ENCODE results near the gene MAPT.

Gene MAPT

DNA sequence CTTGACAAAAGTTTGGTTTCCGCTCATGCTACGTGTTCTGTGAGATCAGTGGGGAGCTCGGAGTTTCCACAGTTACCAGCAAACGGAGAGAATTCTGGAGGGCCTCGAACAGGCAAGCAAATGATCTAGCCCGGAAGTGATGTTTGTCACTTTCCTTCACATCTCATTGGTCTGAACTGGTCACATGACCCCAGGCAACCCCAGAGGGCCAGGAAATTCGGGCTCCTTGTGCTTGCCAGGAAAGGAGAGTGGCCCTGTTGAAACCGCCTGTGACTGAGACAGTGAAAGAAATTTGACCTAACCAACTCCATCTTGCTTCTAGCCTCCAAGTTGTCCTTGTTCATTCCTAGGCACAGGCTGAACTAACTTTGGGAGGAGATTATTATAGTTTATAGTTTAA, 26.7 kb upstream of the MAPT start:
- H3K9me3 Mint-ChIP-seq, result no peaks in the 10 kb centered on the region
- DNase-seq, result no peak
- H3K4me1 Mint-ChIP-seq, result peaks cover 42% of the 10 kb centered on the region
- no peak overlapping the region for H3K27ac Mint-ChIP-seq
- no peaks in the 10 kb centered on the region for H3K36me3 Mint-ChIP-seq (ENCODE audit: low read depth)
- peaks cover 27% of the 10 kb centered on the region for H3K27me3 Mint-ChIP-seq (ENCODE audit: low read depth, poor library complexity)
- TF ChIP-seq, protein P1, sequence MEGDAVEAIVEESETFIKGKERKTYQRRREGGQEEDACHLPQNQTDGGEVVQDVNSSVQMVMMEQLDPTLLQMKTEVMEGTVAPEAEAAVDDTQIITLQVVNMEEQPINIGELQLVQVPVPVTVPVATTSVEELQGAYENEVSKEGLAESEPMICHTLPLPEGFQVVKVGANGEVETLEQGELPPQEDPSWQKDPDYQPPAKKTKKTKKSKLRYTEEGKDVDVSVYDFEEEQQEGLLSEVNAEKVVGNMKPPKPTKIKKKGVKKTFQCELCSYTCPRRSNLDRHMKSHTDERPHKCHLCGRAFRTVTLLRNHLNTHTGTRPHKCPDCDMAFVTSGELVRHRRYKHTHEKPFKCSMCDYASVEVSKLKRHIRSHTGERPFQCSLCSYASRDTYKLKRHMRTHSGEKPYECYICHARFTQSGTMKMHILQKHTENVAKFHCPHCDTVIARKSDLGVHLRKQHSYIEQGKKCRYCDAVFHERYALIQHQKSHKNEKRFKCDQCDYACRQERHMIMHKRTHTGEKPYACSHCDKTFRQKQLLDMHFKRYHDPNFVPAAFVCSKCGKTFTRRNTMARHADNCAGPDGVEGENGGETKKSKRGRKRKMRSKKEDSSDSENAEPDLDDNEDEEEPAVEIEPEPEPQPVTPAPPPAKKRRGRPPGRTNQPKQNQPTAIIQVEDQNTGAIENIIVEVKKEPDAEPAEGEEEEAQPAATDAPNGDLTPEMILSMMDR (IDR thresholded peaks at IDR 0.05), result no peak
- H3K4me3 Mint-ChIP-seq, result no peak overlapping the region

DNA sequence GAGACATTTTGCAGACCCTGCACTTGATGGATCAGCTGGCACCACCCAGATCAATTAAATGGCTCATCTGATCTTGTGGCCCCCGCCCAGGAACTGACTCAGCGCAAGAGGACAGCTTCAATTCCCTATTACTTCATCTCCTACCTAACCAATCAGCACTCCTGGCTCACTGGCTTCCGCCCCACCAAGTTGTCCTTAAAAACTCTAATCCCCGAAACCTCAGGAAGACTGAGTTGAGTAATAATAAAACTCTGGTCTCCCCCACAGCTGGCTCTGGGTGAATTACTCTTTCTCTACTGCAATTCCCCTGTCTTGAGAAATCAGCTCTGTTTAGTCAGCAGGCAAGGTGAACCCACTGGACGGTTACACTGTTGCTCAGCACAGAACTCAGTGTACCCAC, 26.1 kb upstream of the MAPT start:
- no peak for DNase-seq
- Mint-ChIP-seq H3K27ac (no peak overlapping the region), H3K36me3 (ENCODE audit: low read depth) (no peaks in the 10 kb centered on the region), H3K4me3 (no peak overlapping the region), H3K4me1 (peaks cover 44% of the 10 kb centered on the region), H3K27me3 (ENCODE audit: low read depth, poor library complexity) (peaks cover 27% of the 10 kb centered on the region), H3K9me3 (no peaks in the 10 kb centered on the region)
- TF ChIP-seq, protein P1 (IDR thresholded peaks at IDR 0.05), result no peak

DNA sequence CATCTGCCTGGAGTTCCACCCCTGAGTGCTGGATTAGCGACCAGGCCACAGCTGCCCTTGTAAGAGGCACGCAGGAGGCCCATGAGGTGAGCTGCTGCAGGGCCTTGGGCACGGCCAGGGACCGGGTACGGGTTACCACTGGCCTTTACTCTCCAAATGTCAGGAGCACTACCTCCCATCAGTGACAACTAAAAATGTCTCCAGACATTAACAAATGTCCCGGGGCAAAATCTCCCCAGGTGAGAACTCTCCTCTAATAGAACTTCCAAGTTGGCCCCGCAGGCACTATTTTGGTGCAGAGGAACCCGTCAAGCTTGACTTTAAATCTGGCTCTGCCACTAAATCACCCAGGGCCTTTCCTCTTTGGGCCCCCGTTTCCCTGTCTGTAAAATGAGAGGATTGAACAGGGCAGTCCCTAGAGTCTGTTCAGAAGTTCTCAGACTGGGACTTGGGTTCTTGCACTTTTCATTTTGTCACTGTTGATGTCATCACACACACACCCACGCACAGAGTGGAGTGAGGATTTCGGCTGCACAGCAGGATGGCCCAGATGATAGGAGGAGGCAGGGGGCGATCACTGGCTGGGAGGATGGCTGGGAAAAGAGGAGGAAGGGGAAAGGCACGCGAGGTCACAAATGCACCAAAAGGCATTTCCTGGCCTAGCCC, 24.5 kb upstream of the MAPT start:
- Mint-ChIP-seq H3K9me3 (no peaks in the 10 kb centered on the region), H3K27me3 (ENCODE audit: low read depth, poor library complexity) (peaks cover 21% of the 10 kb centered on the region), H3K36me3 (ENCODE audit: low read depth) (no peaks in the 10 kb centered on the region), H3K4me1 (peaks cover 52% of the 10 kb centered on the region), H3K27ac (peak overlapping the region; percentile 95), H3K4me3 (no peak overlapping the region)
- TF ChIP-seq, protein P1 (IDR thresholded peaks at IDR 0.05), result no peak
- no peak for DNase-seq

DNA sequence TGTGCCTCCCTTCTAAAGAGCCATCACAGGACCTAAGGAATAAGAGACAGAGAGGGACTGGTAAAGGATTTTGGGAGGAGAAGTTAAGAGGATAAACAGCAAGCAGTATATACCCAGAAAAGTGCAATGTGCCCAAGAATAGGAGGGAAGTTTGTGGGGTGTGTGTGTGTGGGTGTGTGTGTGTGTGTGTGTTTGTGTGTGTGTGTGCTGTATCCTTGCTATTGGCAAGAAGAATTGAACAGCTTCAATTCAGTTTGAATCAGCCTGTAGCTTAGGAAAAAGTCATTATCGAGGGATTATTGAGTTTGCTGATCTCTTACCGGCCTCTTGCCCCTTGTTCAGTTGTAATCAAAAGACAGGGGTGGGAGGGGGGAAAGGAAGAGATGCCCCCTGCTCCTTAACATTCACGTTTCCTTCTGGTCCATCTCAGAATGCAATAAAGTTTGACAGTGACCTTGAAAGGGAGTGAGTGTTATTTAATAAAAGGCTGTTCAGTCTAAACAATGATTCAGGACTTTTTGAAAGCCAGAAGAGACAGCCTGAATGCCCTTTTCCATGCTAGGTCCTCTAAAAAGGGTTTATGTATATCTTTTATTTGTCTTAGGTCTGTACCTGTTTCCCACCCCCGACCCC, 23.9 kb upstream of the MAPT start:
- H3K9me3 Mint-ChIP-seq, result no peaks in the 10 kb centered on the region
- no peak overlapping the region for H3K4me3 Mint-ChIP-seq
- DNase-seq, result no peak
- H3K27ac Mint-ChIP-seq, result peak overlapping the region; percentile 95
- H3K36me3 Mint-ChIP-seq (ENCODE audit: low read depth), result no peaks in the 10 kb centered on the region
- H3K4me1 Mint-ChIP-seq, result peaks cover 52% of the 10 kb centered on the region
- TF ChIP-seq, protein P1 (IDR thresholded peaks at IDR 0.05), result no peak
- H3K27me3 Mint-ChIP-seq (ENCODE audit: low read depth, poor library complexity), result peaks cover 18% of the 10 kb centered on the region

DNA sequence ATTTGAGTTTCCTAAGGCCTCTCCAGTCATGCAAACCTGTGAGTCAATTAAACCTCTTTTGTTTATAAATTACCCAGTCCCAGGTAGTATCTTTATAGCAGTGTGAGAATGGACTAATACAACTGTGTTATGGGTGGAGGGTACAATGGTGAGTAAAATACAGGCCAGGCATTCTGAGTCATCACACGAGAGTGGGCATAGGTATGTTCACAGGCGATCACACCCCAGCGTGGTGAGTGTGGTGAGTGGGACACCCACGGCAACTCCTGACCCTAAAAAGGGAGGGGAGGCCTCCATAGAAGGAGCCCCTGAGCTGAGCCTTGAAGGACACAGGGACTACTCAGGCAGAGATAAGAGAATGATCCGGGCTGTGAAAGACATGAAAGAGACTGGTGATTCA, 22.6 kb upstream of the MAPT start:
- H3K27ac Mint-ChIP-seq, result no peak overlapping the region
- H3K4me1 Mint-ChIP-seq, result peaks cover 52% of the 10 kb centered on the region
- H3K9me3 Mint-ChIP-seq, result no peaks in the 10 kb centered on the region
- no peak overlapping the region for H3K4me3 Mint-ChIP-seq
- DNase-seq, result no peak
- H3K36me3 Mint-ChIP-seq (ENCODE audit: low read depth), result no peaks in the 10 kb centered on the region
- TF ChIP-seq, protein P1 (IDR thresholded peaks at IDR 0.05), result no peak
- peaks cover 27% of the 10 kb centered on the region for H3K27me3 Mint-ChIP-seq (ENCODE audit: low read depth, poor library complexity)

DNA sequence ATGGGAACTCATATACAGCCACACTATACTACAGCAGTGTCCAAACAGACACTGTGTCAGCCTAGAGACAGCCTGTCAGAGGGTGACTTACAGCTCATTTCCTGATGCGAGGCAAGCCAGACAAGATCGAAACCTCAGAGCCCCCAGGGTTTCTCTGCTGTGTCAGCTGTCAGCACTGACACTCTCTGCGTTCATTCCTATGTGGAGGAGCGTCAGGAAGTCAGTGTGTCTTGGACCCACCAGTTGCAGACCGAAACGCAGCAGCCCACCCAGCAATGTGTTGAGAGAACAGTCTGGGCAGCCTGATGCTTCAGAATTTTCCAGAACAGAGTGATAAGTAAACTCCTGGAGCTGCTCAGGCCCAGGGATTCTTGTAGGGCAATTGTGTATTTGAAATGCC, 20.6 kb upstream of the MAPT start:
- Mint-ChIP-seq H3K4me3 (no peak overlapping the region), H3K27me3 (ENCODE audit: low read depth, poor library complexity) (peaks cover 42% of the 10 kb centered on the region), H3K36me3 (ENCODE audit: low read depth) (no peaks in the 10 kb centered on the region), H3K27ac (no peak overlapping the region), H3K9me3 (no peaks in the 10 kb centered on the region), H3K4me1 (peaks cover 38% of the 10 kb centered on the region)
- TF ChIP-seq, protein P1 (IDR thresholded peaks at IDR 0.05), result no peak
- peak; percentile 30 for DNase-seq
